HG03558 (cell line): Measurements from ENCODE around the gene IGIP.

Experiments used
- ATAC-seq: cut with Tn5 transposase; IDR thresholded peaks from one replicate; pipeline ENCODE4 v1.9.1; 2021; ENCODE audit warnings: moderate number of reproducible peaks; ENCODE audit not compliant: unreplicated experiment; ENCODE audit errors: extremely low read depth

The IGIP gene

GRCh38 chr5:140125637-140126036 lies at the start of gene IGIP:
Gene IGIP (plus strand): TSS chr5:140125937. CDS start chr5:140128477, 2,540 bp downstream.
- ATAC-seq, result no peak

GRCh38 chr5:140076142-140076541 lies 49.6 kb upstream of the IGIP start:
- ATAC-seq, result no peak

- no peak for ATAC-seq
Measured at GRCh38 chr5:140076788-140077187, 48.9 kb upstream of the IGIP start.

DNA sequence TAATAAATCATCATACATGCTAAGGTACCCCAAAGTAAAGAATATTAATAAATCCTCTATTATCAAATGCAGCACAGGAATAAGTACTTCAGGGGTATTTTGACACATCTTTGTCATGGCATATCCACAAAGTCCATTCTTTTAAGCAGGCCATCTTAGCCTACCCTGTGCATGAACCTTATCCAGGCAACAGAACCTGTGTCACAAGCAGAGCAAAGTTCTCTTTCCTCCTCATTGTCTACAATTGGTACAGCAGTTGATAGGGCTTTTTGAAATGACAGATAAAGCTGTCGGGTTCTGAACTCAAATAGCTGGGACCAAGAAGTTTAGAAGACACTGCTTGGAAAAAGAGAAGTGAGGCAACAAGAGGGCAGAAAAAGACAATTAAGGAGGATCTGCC lies 42.6 kb upstream of the IGIP start:
- no peak for ATAC-seq

DNA sequence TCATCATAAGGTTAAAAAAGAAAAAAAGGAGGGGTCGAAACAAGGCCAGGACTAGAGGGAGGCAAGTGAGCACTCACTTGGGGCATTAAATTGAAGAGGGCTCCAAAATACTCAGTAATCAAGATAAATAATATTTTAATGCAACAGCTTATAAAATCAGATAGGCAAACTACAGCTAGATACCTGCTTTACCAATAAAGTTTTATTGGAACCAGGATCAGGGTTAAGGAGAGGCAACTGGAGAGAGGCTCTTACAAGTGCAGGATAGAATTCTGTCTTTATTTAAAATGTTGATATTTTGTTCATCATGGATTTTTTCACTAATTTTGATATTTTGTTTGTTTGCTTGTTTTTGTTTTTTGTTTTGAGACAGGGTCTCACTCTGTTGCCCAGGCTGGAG lies 42.1 kb upstream of the IGIP start:
- ATAC-seq, result no peak

DNA sequence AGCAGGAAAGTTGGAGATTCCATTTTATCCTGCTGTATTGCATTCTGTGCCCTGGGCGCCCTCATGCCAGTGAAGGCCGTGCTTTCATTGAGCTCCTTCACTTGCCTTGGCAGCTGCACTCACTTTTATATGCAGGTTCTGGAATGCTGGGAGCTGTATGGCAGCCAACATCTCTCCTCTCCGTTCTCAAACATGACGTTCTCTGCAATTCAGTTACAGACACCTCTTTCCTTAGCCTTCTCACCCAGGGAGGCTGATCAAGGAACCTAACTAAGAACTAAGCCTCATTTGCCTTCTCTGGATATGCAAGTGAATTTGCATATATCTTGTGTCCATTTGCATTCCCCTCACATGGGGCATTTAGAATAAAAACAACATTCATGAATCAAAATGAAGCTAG lies 41.2 kb upstream of the IGIP start:
- ATAC-seq, result no peak

DNA sequence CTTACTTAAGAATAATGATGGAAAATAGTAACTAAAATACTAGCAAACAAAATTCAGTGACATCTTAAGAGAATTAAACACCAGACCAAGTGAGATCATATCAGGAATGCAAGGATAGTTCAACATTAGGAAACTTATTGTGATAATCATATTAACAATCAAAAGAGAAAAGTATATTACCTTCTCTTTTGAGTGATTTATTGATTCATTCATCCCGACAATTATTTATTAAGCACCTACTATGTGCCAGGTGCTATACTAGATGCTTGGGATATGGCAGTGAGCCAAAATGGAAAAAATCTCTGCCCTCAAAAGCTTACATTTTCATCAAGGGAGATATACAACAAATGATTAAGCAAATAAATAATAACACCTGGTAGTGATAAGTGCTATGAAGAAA lies 35.5 kb upstream of the IGIP start:
- ATAC-seq, result no peak

GRCh38 chr5:140093179-140093578 lies 32.6 kb upstream of the IGIP start:
- ATAC-seq, result no peak

- no peak for ATAC-seq
Measured at GRCh38 chr5:140093866-140094265, 31.9 kb upstream of the IGIP start.

GRCh38 chr5:140094889-140095288 lies 30.8 kb upstream of the IGIP start:
- no peak for ATAC-seq

GRCh38 chr5:140101179-140101578 lies 24.6 kb upstream of the IGIP start:
- ATAC-seq, result no peak

- no peak for ATAC-seq
Measured at GRCh38 chr5:140103154-140103553, 22.6 kb upstream of the IGIP start.

DNA sequence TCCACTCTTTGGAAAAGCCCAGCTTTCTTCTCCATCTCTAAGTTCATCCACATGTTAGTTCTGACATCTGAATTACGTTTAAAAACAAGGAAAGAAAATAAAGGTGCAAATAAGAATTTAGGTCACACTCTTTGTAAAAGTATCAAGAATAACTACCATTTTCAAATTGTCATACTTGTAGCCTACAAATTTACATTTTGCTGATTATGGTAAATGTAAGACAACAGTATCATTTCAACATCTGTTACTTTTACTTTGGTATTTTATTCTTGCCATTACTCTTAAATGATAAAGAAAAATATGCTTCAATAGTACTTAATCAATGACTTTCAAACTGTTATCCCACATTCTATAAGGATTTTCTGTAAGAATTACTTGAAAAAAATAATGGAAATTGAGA lies 21.6 kb upstream of the IGIP start:
- no peak for ATAC-seq

- ATAC-seq, result no peak
Measured at GRCh38 chr5:140106101-140106500, 19.6 kb upstream of the IGIP start.

DNA sequence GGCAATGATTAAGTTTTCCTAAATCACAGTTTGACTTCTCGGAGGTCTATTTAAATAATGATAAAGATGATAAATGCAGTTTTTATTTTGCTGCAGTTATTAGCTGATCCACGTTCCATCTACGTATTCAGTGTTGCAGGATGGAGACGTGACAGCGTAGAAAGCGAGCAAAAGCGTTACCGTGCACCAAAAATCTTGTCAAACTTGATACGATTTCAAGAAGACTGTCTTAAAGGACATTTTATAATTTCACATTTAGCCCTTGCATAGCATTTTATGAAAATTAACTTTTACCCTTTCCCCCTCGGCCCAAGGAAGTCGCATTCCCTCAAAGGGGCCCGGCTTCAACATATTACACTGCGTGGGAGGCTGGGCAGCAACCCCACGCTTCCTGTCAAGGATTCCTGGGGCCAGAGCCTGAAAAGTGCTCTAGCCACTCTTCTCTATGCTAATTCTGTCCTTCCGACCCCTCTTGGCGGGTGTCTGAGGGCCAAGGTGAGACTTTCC lies 18.9 kb upstream of the IGIP start:
- no peak for ATAC-seq

DNA sequence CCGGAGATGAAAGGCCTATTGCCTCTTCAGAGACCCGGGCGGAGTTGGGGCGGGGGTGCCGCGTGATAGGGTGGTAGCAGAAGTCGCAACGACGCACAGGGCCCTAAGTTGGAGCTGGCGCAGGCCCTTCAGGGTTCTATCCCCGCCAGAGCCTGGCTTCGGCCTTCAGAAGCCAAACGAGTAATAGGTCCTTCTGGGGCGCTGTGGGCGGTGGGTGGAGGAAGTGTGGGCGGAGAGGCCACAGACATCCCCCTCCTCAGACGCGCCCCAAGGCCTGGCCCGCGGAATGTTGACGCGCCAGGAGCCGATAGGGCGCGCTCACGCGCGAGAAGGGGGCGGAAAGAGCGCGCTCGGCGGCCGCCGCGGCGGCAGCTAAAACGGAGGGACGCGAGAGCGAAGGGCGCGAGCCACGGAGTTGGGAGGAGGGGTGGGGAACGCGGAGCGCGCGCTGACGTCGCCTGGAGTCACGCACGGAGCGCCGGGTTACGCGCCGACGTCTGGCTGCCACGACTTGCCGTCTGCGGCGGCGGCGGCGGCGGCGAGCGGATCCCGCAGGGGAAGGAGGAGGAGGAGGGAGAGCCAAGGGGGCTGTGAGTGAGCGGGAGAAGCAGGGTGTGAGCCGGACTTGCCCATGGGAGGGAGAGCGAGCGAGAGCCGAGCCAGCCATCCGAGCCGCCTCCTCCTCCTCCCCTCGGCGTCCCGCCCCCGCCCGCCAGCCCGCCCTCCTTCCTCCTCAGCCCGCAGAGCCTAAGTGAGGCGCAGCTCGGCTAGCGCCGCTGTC lies 18.2 kb upstream of the IGIP start:
- peak; percentile 79 for ATAC-seq

DNA sequence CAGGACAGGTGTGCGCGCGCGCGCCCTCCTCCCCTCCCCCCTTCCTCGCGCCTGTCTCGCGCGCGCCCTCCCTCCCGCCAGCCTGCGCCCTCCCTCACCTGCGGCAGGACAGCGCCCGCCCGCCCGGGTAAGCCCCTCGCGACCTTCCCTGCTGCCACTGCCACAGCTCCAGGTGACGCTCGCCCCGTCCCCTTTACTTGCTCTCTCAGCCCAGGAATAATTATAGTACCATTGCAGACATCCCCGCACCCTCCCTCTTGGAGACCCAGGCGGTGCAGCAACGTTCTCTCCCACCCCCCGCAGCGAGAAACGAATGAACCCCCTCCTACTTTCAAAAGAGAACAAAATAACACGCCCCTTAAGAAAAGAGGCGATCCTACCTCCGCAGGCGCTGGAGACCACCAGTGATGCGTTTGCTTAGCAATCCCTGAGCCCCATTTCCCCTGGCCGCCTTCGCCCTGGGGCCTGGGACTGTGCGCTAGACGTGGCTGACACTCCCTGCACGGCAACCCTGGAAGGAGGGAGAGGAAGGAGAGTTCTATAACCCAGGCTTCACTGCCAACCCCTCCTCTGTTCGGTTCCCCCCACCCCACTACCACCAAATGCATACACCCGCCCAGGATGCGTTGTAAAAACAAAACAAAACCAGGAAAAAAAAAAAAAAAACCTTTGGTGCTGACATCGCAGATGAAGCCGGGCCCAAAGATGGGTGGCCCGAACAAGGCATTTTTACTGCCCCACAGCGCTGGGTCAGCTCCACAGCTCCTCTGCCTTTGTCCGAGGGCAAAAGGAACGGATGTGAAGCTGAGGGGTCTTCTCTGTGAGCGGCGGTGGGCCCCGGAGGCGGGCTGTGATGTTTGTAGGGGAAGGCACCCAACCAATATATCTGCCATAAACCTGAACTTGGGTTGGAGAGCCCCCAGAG lies 17.4 kb upstream of the IGIP start:
- ATAC-seq, result no peak

GRCh38 chr5:140109018-140109758 lies 16.5 kb upstream of the IGIP start:
- no peak for ATAC-seq

DNA sequence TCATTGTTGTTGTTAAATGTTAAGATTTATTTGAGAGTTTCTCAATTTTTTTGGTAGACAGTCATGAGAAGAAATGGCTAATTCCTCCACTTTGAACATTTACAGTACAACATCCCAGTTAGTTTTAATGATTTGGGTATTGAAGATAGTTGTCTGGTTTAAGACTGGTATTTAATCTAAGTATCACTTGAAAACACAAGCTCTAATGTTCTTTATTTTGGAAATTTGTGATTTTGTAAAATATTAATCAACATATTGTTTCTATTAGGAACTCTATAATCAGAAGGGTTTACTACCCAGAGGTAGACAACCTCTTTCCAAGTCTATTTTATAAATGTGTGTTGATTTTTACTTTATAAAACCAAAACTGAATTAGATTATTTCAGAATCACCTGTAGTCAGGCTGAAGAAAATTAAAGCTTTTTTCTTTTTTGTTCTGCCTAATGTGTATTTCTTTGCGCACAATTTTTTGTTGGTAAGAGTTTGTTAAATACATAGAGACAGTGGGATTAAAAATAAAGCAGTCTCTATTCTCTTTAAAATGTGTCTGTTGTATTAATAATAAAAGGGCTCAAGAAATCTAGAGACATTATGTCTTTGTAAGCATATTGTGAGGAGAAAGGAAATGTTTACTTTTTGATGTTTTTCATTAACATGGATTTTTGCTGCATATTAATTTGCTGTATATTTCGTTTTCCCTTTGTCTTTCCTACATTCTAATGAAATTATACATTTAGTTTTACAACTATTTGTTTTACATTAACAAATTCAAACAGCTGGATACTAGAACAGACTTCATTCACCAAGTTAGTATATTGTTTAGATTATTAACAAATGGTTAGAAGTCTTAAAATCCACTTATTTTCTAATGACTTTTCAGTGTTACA lies 15.7 kb upstream of the IGIP start:
- no peak for ATAC-seq

DNA sequence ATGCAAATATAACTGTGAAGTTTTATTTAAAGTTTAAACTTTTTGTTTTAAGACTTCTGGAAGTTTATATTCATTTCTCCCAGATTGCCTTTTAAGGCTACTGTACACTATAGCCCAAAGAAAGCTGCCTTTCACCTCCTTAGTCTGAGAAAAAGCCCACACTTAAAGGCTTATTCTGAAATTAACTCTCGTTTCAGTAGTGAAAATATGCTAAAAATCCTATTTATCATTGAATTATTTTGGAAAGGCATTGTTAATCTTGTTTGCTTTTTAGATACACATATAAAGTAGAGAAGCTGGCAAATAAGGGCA lies 15.1 kb upstream of the IGIP start:
- ATAC-seq, result no peak
